Right lung (tissue), 5 donors: Measurements from ENCODE around the gene ADD3. TPM values are rescaled to one million over a fixed set of nuclear protein-coding genes. Genes with fewer than 3 reads are reported as not detected.

Experiments
- DNase-seq, 2 donors: peaks; one replicate each; pipeline ENCODE4 v3.0.0-alpha.2; 2013
- polyA plus RNA-seq, 5 donors: library from polyadenylated mRNA; unstranded; fragments of 120-200 nt; gene quantifications; one replicate each; pipeline versions ENCODE4 v1.2.1 to v1.2.3, GENCODE V29; 2013; ENCODE audit warnings: inconsistent platforms in 1 of 5, low replicate concordance in 1 of 5; ENCODE audit not compliant: insufficient read length in 5 of 5, insufficient read depth in 1 of 5

The ADD3 gene
- polyA plus RNA-seq, 5 donors: 202 to 398 (median 349) TPM

- no peak for DNase-seq
These were observed 167.6 kb downstream of the ADD3 start for GRCh38 chr10:110175406-110175805.

- DNase-seq: no peak
These were observed 168.6 kb downstream of the ADD3 start for GRCh38 chr10:110176141-110177030.

GRCh38 chr10:110179220-110179619 lies 171.4 kb downstream of the ADD3 start:
- DNase-seq: no peak

GRCh38 chr10:110181451-110181850 lies 173.7 kb downstream of the ADD3 start:
- no peak for DNase-seq

- DNase-seq: no peak
These were observed 174.1 kb downstream of the ADD3 start for GRCh38 chr10:110181911-110182310.

GRCh38 chr10:110184398-110184797 lies 176.6 kb downstream of the ADD3 start:
- DNase-seq: no peak

Other genes starting within 250 kb of the ADD3 start
- gene XPNPEP1, start 84.5 kb upstream of the ADD3 start, polyA plus RNA-seq: 10 to 100 TPM; 72.5 to 89.6 (median 81.6) TPM
- 10 to 100 TPM; 44.6 to 79.9 (median 52.4) TPM for gene MXI1, start 199.6 kb downstream of the ADD3 start, polyA plus RNA-seq